Stimulated activated CD4-positive, alpha-beta T cell treated with anti-CD3 and anti-CD28 coated beads, Interleukin-15, amount 100 ng/mL, for 24 hours (primary cell): ENCODE measurements around the gene SRGN.

Experiments used
- DNase-seq: peaks from one replicate; pipeline ENCODE4 v3.0.0-alpha.2; 2020

Gene SRGN

DNA sequence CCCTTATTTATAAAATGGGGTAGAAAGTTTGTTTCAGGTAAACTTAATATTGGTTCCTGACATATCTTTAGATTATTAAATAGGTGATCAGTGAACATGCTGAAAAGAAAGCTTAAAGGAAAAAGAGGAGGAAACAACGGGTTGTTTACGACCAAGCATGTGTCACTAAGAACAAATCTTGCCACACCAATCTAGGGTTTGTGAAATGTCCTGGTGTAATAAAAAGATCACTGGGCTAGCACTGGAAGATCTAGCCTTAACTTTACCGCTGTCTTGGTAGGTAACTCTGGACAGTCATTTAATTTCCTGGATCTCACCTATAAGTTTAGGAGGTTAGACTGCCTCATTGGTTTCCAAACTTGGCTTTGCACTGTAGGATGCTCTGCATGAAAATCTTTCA lies 55.1 kb downstream of the SRGN start:
- DNase-seq: no peak

DNA sequence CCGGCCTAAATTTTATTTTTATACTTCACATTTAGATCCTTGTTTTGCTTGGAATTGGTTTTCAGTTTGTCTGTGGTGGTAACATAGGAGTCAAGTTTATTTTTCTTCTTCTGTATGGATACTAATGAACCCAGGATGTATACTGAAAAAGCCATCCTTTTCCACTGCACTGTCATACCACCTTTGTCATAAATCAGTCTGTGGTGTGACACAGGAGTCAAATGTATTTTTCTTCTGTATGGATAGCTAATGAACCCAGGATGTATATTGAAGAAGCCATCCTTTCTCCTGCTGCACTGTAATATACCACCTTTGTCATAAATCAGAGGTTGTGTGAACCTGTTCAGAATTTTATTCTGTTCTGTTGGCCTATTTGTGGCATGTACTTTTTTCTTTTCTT lies 57.4 kb downstream of the SRGN start:
- no peak for DNase-seq

DNA sequence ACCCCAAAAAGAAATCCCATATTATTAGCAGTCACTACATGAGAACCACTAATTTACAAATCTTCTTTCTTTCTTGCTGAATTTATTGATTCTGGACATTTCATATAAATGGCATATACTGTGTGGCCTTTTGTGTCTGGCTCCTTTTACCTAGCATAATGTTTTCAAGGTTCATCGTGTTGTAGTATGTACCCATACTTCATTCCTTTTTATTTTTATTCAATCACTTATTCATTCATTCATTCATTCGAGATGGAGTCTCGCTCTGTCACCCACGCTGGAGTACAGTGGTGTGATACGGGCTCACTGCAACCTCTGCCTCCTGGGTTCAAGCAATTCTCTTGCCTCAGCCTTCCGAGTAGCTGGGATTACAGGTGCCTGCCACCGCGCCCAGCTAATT lies 58.0 kb downstream of the SRGN start:
- DNase-seq: no peak

DNA sequence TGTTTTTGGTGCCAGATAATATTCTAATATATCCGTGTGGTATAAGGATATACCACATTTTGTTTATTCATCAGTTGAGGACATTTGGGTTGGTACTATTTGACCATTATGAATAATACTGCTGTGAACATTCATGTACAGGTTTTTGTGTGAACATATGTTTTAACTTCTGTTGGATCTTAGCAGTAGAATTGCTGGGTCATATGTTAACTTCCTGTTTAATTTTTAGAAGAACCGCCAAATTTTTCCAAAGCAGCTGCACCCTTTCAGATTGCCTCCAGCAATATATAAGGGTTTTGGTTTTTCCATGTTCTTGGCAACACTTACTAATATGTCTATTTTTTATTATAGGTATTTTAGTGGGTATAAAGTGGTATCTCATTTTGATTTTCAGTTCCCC lies 58.9 kb downstream of the SRGN start:
- DNase-seq: no peak

DNA sequence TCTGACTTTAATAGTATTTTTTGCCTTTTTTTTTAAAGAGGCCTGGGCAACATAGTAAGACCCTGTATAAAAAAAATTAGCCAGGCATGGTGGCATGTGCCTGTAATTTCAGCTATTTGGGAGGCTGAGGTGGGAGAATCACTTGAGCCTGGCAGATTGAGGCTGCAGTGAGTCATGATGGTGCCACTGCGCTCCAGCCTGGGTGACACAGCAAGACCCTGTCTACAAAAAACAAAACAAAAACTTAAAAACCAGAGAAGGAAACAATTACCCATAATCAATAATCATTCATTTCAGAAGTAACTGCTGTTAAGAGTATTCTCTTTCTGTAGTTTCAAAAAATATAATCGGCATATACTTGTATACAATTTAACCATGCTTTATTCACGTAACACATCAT lies 64.1 kb downstream of the SRGN start:
- DNase-seq: peak; percentile 17

DNA sequence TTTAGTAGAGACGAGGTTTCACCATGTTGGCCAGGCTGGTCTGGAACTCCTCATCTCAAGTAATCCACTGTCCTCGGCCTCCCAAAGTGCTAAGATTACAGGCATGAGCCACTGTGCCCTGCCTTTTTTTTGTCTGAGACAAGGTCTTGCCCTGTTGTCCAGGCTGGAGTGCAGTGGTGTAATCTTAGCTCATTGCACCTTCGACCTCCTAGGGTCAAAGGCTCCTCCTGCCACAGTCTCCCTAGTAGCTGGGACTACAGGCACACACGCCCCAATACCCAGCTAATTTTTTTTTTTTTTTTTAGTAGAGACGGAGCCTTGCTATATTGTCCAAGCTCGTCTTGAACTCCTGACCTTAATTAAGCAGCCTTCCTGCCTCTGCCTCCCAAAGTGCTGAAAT lies 65.3 kb downstream of the SRGN start:
- no peak for DNase-seq
